ENCODE data around the gene PRAMEF2. TPM values are rescaled to one million over a fixed set of nuclear protein-coding genes. Genes with fewer than 3 reads are reported as not detected.
"Not testable (repeated sequence)": the region's sequence is repeated elsewhere in the genome, so short reads cannot be mapped to it uniquely, and the experiment has no call there.

PRAMEF2 gene
- polyA plus RNA-seq, 1 experiment = not detected

DNA sequence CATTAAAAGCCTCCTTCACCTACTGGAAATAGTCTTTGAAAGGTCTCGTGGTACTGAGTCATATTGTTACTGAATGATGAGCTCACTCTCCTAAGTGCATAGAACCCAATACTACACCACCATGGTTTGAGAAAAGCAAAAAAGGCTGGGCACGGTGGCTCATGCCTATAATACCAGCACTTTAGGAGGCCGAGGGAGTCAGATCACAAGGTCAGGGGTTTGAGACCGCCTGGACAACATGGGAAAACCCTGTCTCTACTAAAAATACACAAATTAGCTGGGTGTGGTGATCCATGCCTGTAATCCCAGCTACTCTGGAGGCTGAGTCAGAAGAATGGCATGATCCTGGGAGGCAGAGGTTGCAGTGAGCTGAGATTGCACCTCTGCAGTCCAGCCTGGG is 5.1 kb upstream of the PRAMEF2 start:
- DNase-seq (ENCODE audit: low read depth) = peak; percentile 4
- CTCF ChIA-PET = no interaction called here
- TF ChIP-seq, protein P1, sequence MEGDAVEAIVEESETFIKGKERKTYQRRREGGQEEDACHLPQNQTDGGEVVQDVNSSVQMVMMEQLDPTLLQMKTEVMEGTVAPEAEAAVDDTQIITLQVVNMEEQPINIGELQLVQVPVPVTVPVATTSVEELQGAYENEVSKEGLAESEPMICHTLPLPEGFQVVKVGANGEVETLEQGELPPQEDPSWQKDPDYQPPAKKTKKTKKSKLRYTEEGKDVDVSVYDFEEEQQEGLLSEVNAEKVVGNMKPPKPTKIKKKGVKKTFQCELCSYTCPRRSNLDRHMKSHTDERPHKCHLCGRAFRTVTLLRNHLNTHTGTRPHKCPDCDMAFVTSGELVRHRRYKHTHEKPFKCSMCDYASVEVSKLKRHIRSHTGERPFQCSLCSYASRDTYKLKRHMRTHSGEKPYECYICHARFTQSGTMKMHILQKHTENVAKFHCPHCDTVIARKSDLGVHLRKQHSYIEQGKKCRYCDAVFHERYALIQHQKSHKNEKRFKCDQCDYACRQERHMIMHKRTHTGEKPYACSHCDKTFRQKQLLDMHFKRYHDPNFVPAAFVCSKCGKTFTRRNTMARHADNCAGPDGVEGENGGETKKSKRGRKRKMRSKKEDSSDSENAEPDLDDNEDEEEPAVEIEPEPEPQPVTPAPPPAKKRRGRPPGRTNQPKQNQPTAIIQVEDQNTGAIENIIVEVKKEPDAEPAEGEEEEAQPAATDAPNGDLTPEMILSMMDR (IDR thresholded peaks at IDR 0.05; ENCODE audit: insufficient read depth, low read depth, low read length) = no peak

DNA sequence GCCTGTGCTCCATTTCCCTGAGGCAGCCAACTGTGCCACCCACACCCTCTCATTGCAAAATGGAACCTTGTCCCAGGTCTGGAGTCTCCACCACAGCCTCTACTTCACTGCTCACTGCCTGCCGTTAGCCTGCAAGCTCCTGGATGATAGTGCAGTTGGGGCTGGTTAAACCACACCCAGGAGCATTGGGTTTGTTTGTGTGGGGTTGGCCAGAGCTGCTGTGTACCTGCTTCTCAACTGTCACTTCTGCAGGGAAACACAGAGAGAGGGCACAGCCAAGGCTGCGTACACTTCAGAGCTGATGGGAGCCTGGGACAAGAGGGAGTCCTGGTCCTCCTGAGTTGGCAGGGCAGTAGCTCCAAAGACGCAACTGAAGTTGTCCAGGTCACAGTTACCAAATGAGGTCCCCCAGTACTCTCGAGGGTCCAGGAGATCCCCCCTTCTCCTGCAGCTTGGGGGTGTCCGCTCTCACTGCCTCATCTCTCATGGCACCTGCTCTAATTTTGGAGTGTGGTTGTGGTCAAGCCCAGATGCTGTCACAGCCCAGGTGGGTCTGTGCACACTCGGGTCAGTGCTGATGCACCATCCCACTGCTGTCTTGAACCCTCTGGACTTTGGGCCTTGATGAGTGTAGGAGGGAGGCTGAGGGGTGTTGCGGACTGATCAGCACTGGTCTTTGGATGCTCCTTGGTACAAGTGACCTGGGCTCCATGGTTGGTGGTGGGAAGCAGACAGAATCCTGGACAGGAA is 6.4 kb downstream of the PRAMEF2 start:
- H3K27me3 ChIP-seq (ENCODE audit: control insufficient read depth, insufficient read depth, low read length) = not testable (repeated sequence)

More for the DNA sequence above, 5.1 kb upstream of the PRAMEF2 start:
- no peak overlapping the region for H3K4me3 ChIP-seq (ENCODE audit: low read depth, low read length)
- POLR2A ChIA-PET = no interaction called here
- H3K27me3 ChIP-seq (ENCODE audit: control insufficient read depth, insufficient read depth, low read length) = no peaks in the 10 kb centered on the region
- H3K36me3 ChIP-seq (ENCODE audit: control insufficient read depth, insufficient read depth, low read length) = no peaks in the 10 kb centered on the region

DNA sequence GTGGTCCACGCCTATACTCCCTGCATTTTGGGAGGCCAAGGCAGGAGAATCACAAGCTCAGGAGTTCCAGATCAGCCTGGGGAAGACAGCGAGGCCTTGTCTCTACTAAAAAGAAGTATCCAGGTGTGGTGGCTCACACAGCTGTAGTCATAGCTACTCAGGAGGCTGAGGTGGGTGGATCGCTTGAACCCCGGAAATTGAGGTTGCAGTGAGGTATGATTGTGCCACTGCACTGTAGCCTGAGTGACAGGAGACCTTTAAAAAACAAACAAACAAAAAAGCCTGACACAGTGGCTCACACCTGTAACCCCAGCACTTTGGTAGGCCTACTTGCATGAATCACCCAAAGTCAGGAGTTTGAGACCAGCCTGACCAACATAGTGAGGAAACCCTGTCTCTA is 21.6 kb downstream of the PRAMEF2 start:
- POLR2A ChIA-PET = not testable (repeated sequence)

More for the DNA sequence above, 6.4 kb downstream of the PRAMEF2 start:
- H3K4me3 ChIP-seq (ENCODE audit: low read depth, low read length); H3K36me3 ChIP-seq (ENCODE audit: control insufficient read depth, insufficient read depth, low read length); CTCF ChIA-PET; DNase-seq (ENCODE audit: low read depth); POLR2A ChIA-PET: not testable (repeated sequence)

DNA sequence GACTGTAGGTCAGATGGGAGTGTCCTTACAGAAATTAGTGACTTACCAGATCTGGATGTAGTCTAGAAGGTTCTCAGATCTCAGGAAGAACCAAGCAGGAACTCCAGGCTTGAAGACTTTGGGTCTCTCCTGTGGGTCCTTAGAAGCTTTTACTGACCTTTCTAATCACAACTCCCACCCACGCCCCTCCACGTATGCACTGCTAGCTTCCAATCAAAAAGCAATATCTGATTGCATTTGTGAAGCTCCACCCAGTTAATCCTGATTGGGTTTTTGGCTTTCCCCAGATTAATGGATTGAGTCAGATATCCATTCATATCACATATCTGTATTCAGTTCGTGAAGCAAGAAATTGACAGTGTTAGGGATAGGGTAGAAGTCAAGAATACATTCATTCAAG is 29.2 kb downstream of the PRAMEF2 start, which contains the start of gene PRAMEF4:
PRAMEF4 (minus strand) TSS at position 101 of the 400 bp plus-strand sequence. CDS start 2,807 bp downstream, outside the sequence.
- DNase-seq (ENCODE audit: low read depth); H3K27me3 ChIP-seq (ENCODE audit: control insufficient read depth, insufficient read depth, low read length); H3K36me3 ChIP-seq (ENCODE audit: control insufficient read depth, insufficient read depth, low read length); CTCF ChIA-PET; POLR2A ChIA-PET; H3K4me3 ChIP-seq (ENCODE audit: low read depth, low read length): not testable (repeated sequence)

More for the DNA sequence above, 21.6 kb downstream of the PRAMEF2 start:
- H3K4me3 ChIP-seq (ENCODE audit: low read depth, low read length); CTCF ChIA-PET; H3K27me3 ChIP-seq (ENCODE audit: control insufficient read depth, insufficient read depth, low read length); DNase-seq (ENCODE audit: low read depth); H3K36me3 ChIP-seq (ENCODE audit: control insufficient read depth, insufficient read depth, low read length): not testable (repeated sequence)

DNA sequence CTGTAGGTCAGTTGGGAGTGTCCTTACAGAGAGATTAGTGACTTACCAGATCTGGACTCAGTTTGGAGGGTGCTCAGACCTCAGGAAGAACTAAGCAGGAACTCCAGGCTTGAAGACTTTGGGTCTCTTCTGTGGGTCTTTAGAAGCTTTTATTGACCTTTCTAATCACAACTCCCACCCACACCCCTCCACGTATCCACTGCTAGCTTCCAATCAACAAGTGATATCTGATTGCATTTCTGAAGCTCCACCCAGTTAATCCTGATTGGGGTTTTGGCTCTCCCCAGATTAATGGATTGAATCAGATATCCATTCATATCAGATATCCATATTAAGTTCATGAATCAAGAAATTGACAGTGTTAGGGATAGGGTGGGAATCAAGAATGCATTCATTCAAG is 41.3 kb downstream of the PRAMEF2 start, which contains the start of gene PRAMEF10:
PRAMEF10 (minus strand) TSS at position 101 of the 400 bp plus-strand sequence. CDS start 2,423 bp downstream, outside the sequence.
- H3K4me3 ChIP-seq (ENCODE audit: low read depth, low read length); H3K27me3 ChIP-seq (ENCODE audit: control insufficient read depth, insufficient read depth, low read length); H3K36me3 ChIP-seq (ENCODE audit: control insufficient read depth, insufficient read depth, low read length); CTCF ChIA-PET; DNase-seq (ENCODE audit: low read depth); POLR2A ChIA-PET: not testable (repeated sequence)

DNA sequence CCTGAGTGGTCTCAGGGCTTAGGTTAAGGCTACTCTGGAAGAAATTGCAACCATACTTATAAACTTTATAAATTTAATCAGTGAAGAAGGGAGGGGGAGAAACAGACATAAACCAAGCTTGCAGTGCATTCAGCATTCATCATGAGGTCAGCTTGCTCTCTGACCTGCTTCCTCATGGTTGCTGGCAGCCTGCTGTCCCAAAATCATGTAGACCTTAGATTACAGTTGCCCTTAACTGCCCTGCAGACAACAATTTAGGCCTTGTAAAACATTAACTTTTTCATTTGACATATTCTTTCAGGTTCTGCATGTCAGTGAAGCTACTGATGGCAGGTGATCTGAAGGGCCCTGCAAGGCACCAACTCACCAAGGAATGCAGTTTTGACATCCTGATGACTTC is 42.3 kb downstream of the PRAMEF2 start:
- POLR2A ChIA-PET = not testable (repeated sequence)

DNA sequence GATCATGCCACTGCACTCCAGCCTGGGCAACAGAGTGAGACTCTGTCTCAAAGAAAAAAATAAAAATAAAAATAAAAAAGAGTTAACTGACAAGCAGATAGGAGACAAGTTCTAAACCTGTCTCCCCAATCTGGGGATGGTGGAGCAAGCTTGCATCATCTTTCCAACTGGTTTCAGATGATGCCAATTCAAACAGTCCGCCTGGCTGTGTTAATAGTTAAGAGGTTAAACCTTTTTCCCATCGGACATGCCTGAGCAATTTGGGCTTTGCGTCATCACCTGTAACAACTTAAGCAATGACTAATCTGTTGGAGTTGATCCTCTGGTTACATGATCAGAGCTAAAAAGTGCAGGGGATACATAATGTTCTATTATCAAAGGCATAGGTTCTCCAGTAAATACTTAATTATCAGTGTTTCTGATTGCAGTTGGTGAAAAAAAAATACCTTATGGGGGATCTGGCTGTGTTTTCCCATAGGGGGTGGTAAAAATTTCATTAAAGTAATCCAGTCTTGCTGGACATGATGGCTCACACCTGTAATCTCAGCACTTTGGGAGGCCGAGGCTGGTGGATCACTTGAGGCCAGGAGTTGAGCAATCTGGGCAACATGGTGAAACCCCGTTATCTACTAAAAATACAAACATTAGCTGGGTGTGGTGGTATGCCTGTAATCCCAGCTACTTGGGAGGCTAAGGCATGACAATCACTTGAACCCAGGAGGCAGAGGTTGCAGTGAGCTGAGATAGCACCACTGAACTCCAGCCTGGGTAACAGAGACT is 47.1 kb downstream of the PRAMEF2 start:
- H3K36me3 ChIP-seq (ENCODE audit: control insufficient read depth, insufficient read depth, low read length); H3K4me3 ChIP-seq (ENCODE audit: low read depth, low read length); POLR2A ChIA-PET; CTCF ChIA-PET; H3K27me3 ChIP-seq (ENCODE audit: control insufficient read depth, insufficient read depth, low read length); DNase-seq (ENCODE audit: low read depth): not testable (repeated sequence)

More for the DNA sequence above, 42.3 kb downstream of the PRAMEF2 start:
- H3K4me3 ChIP-seq (ENCODE audit: low read depth, low read length); H3K36me3 ChIP-seq (ENCODE audit: control insufficient read depth, insufficient read depth, low read length); H3K27me3 ChIP-seq (ENCODE audit: control insufficient read depth, insufficient read depth, low read length); CTCF ChIA-PET; DNase-seq (ENCODE audit: low read depth): not testable (repeated sequence)

Other genes starting within 250 kb of the PRAMEF2 start
- 188 and 224 TPM in 2 replicates for gene DHRS3, start 238.9 kb upstream of the PRAMEF2 start, polyA plus RNA-seq (2011; rRNA removed)
- 0.20 and 0.21 TPM in 2 replicates for gene AADACL4, start 213.0 kb upstream of the PRAMEF2 start, polyA plus RNA-seq (2011; rRNA removed)
- gene AADACL3, start 141.0 kb upstream of the PRAMEF2 start, polyA plus RNA-seq (2011; rRNA removed) = not detected in 2 replicates
- gene CFAP107, start 110.9 kb upstream of the PRAMEF2 start, polyA plus RNA-seq (2011; rRNA removed) = 0.04 and 0.23 TPM in 2 replicates
- gene PRAMEF12, start 83.3 kb upstream of the PRAMEF2 start, polyA plus RNA-seq (2011; rRNA removed) = not detected in 2 replicates
- gene PRAMEF1, start 65.7 kb upstream of the PRAMEF2 start, polyA plus RNA-seq (2011; rRNA removed) = not detected in 2 replicates
- not detected in 2 replicates for gene PRAMEF11, start 25.7 kb upstream of the PRAMEF2 start, polyA plus RNA-seq (2011; rRNA removed)
- not detected in 2 replicates for gene HNRNPCL1, start 8.4 kb upstream of the PRAMEF2 start, polyA plus RNA-seq (2011; rRNA removed)
- not detected in 2 replicates for gene PRAMEF4, start 29.1 kb downstream of the PRAMEF2 start, polyA plus RNA-seq (2011; rRNA removed)
- not detected in 2 replicates for gene PRAMEF10, start 41.2 kb downstream of the PRAMEF2 start, polyA plus RNA-seq (2011; rRNA removed)
- gene PRAMEF7, start 59.5 kb downstream of the PRAMEF2 start, polyA plus RNA-seq (2011; rRNA removed) = not detected in 2 replicates
- not detected in 2 replicates for gene PRAMEF6, start 90.5 kb downstream of the PRAMEF2 start, polyA plus RNA-seq (2011; rRNA removed)
- gene PRAMEF27, start 199.5 kb downstream of the PRAMEF2 start, polyA plus RNA-seq (2011; rRNA removed) = not detected in 2 replicates
- gene HNRNPCL3, start 203.7 kb downstream of the PRAMEF2 start, polyA plus RNA-seq (2011; rRNA removed) = not detected in 2 replicates
- gene PRAMEF25, start 213.7 kb downstream of the PRAMEF2 start, polyA plus RNA-seq (2011; rRNA removed) = not detected in 2 replicates